Transverse colon (tissue), 4 donors: ENCODE measurements around the gene PXK.

Experiments
- EP300 ChIP-seq: sonication (generic); formaldehyde crosslinking; IDR thresholded peaks from one replicate; pipeline ENCODE4 v1.6.1; 2017; ENCODE audit warnings: antibody characterized with exemption, low read depth
- POLR2A ChIP-seq: fragments of 450-650 bp; IDR thresholded peaks from one replicate; pipeline ENCODE4 v1.6.1; 2016; ENCODE audit warnings: antibody characterized with exemption, mild to moderate bottlenecking, moderate library complexity
- POLR2AphosphoS5 ChIP-seq, 3 donors: sonication (generic); formaldehyde crosslinking; IDR thresholded peaks; one replicate each; pipeline ENCODE4 v1.6.1; 2016; ENCODE audit warnings: antibody characterized with exemption in 3 of 3
- TF ChIP-seq, protein P1 (sequence below), 5 experiments: fragments of 200-600 bp in 3 of 5; fragments of 450-650 bp in 2 of 5; sonication (generic) in 3 of 5; IDR thresholded peaks; 1 replicate in 2 of 5; 2 replicates in 3 of 5; pipeline ENCODE4 v1.5.1; 2016 to 2017; ENCODE audit warnings: antibody characterized with exemption in 5 of 5, inconsistent platforms in 3 of 5, mild to moderate bottlenecking in 2 of 5, moderate library complexity in 1 of 5

DNA sequence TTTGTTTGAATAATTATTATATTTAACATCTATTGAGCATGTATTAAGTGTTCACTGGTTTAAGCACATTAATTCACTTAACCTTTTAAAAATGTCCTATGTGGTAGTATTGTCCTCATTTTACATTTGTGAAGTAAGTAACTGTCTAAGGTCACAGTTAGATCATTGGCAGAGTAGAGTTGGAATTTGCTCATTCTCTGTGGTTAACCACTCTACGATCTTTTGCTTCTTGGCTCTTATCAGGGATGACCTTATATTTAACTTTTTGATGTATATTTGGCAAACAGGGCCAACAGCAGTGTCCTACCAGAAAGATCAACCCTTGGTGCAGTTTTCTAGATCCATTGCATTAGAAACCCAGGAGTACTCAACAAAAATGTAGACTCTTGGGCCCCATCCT lies 34.0 kb downstream of the PXK start:
- TF ChIP-seq, protein P1, sequence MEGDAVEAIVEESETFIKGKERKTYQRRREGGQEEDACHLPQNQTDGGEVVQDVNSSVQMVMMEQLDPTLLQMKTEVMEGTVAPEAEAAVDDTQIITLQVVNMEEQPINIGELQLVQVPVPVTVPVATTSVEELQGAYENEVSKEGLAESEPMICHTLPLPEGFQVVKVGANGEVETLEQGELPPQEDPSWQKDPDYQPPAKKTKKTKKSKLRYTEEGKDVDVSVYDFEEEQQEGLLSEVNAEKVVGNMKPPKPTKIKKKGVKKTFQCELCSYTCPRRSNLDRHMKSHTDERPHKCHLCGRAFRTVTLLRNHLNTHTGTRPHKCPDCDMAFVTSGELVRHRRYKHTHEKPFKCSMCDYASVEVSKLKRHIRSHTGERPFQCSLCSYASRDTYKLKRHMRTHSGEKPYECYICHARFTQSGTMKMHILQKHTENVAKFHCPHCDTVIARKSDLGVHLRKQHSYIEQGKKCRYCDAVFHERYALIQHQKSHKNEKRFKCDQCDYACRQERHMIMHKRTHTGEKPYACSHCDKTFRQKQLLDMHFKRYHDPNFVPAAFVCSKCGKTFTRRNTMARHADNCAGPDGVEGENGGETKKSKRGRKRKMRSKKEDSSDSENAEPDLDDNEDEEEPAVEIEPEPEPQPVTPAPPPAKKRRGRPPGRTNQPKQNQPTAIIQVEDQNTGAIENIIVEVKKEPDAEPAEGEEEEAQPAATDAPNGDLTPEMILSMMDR (IDR thresholded peaks at IDR 0.05): no peak
- TF ChIP-seq POLR2A (no peak), POLR2AphosphoS5 (IDR thresholded peaks at IDR 0.05) (no peak), EP300 (no peak)
